H1 (cell line): ENCODE results near the gene ALK. TPM values are rescaled to one million over a fixed set of nuclear protein-coding genes. Genes with fewer than 3 reads are reported as not detected.

Experiments
- CTCF ChIA-PET: fragments of 300-600 bp; sonication (Branson Sonifier 250); formaldehyde crosslinking; loops from one replicate; lab custom pipeline; 2021; ENCODE audit not compliant: partially characterized antibody; lab: Charles Lee
- POLR2A ChIA-PET: fragments of 300-600 bp; sonication (Branson Sonifier 250); formaldehyde crosslinking; loops from one replicate; lab custom pipeline; 2021; ENCODE audit warnings: inconsistent platforms; ENCODE audit not compliant: partially characterized antibody; lab: Charles Lee
- DNase-seq, 2 experiments: peaks; one replicate each; pipeline versions ENCODE4 v3.0.0 to v3.0.0-alpha.2; 2010 to 2022; ENCODE audit warnings: low spot score in 2 of 2, low read depth in 1 of 2, mixed read lengths in 1 of 2
- FAIRE-seq: peaks from 2 replicates; lab custom pipeline; 2011; peaks lifted over from hg19 to GRCh38; lab: Jason Lieb, UNC
- H2AFZ ChIP-seq: 2 replicates; pipeline ENCODE4 v1.8.1; 2012; ENCODE audit warnings: low read length, inconsistent platforms
- H2AK5ac ChIP-seq: 2 replicates; pipeline ENCODE4 v1.6.1; 2013; ENCODE audit warnings: low read depth, low read length
- H2BK120ac ChIP-seq: replicated peaks from 2 replicates; pipeline ENCODE3; 2013; ENCODE audit warnings: low read depth, low read length, inconsistent platforms
- H2BK12ac ChIP-seq: 2 replicates; pipeline ENCODE4 v1.6.1; 2013; ENCODE audit warnings: low read depth, low read length
- H2BK15ac ChIP-seq: 2 replicates; pipeline ENCODE4 v1.6.1; 2013; ENCODE audit warnings: low read length
- H2BK20ac ChIP-seq: 2 replicates; pipeline ENCODE4 v1.6.1; 2013; ENCODE audit warnings: low read length
- H2BK5ac ChIP-seq: 2 replicates; pipeline ENCODE4 v1.6.1; 2013; ENCODE audit warnings: low read depth, low read length
- H3K14ac ChIP-seq: 2 replicates; pipeline ENCODE4 v1.6.1; 2013; ENCODE audit warnings: inconsistent platforms; ENCODE audit not compliant: insufficient read length
- H3K18ac ChIP-seq: 2 replicates; pipeline ENCODE4 v1.6.1; 2013; ENCODE audit warnings: low read length; ENCODE audit errors: extremely low read depth
- H3K23ac ChIP-seq: 2 replicates; pipeline ENCODE4 v1.6.1; 2013; ENCODE audit warnings: inconsistent platforms; ENCODE audit not compliant: insufficient read length
- H3K23me2 ChIP-seq: 2 replicates; pipeline ENCODE4 v1.6.1; 2013; ENCODE audit warnings: low read depth, low read length
- H3K27ac ChIP-seq: 2 replicates; pipeline ENCODE4 v1.6.1; 2011; ENCODE audit warnings: low read depth, low read length, inconsistent platforms
- H3K27me3 ChIP-seq, 4 experiments: replicated peaks in 1 of 4; 1 replicate in 1 of 4; 2 replicates in 3 of 4; pipeline versions ENCODE4 v1.6.1 to v1.8.1; 2011 to 2013; ENCODE audit warnings: low read length in 3 of 4, mild to moderate bottlenecking in 3 of 4, inconsistent platforms in 2 of 4, mixed read lengths in 2 of 4, moderate library complexity in 1 of 4; ENCODE audit not compliant: control insufficient read depth in 3 of 4, insufficient read depth in 3 of 4; ENCODE audit errors: extremely low read depth in 1 of 4
- H3K36me3 ChIP-seq, 4 experiments: 2 replicates each; pipeline versions ENCODE4 v1.6.1 to v1.8.1; 2011 to 2013; ENCODE audit warnings: mild to moderate bottlenecking in 4 of 4, low read length in 3 of 4, moderate library complexity in 2 of 4, control low read depth in 1 of 4, inconsistent platforms in 1 of 4; ENCODE audit not compliant: insufficient read depth in 4 of 4, control insufficient read depth in 2 of 4
- H3K4ac ChIP-seq: replicated peaks from 2 replicates; pipeline ENCODE3; 2013; ENCODE audit warnings: low read length, low read depth, mixed read lengths, inconsistent platforms; ENCODE audit not compliant: insufficient read length
- H3K4me1 ChIP-seq, 4 experiments: replicated peaks in 1 of 4; 1 replicate in 1 of 4; 2 replicates in 3 of 4; pipeline versions ENCODE4 v1.6.1 to v1.8.1; 2011 to 2013; ENCODE audit warnings: low read length in 3 of 4, inconsistent platforms in 2 of 4, mixed read lengths in 1 of 4; ENCODE audit not compliant: insufficient read depth in 4 of 4, control insufficient read depth in 3 of 4
- H3K4me2 ChIP-seq, 2 experiments: 2 replicates each; pipeline versions ENCODE4 v1.6.1 to v1.8.1; 2011 to 2013; ENCODE audit warnings: low read depth in 2 of 2, low read length in 2 of 2, control low read depth in 1 of 2, inconsistent platforms in 1 of 2, mild to moderate bottlenecking in 1 of 2; ENCODE audit not compliant: insufficient read depth in 1 of 2
- H3K4me3 ChIP-seq, 4 experiments: fragments of 200-600, 300-600 bp in 1 of 4; sonication (generic), shearing (Covaris generic), sonication (Bioruptor Twin) in 1 of 4; 2 replicates each; pipeline versions ENCODE4 v1.5.1 to v1.8.1; 2011 to 2016; ENCODE audit warnings: low read length in 4 of 4, low read depth in 3 of 4, control low read depth in 2 of 4, inconsistent platforms in 2 of 4, mild to moderate bottlenecking in 2 of 4, mixed read lengths in 1 of 4, moderate library complexity in 1 of 4; ENCODE audit not compliant: insufficient read depth in 2 of 4; ENCODE audit errors: extremely low read depth in 1 of 4
- H3K56ac ChIP-seq: replicated peaks from 2 replicates; pipeline ENCODE3; 2013; ENCODE audit warnings: low read depth, mild to moderate bottlenecking, mixed read lengths, low read length, inconsistent platforms; ENCODE audit not compliant: insufficient read length
- H3K79me1 ChIP-seq: 2 replicates; pipeline ENCODE4 v1.6.1; 2013; ENCODE audit warnings: low read depth, low read length, control low read depth
- H3K79me2 ChIP-seq, 2 experiments: 2 replicates each; pipeline versions ENCODE4 v1.6.1 to v1.8.1; 2012 to 2013; ENCODE audit warnings: low read length in 2 of 2, mild to moderate bottlenecking in 2 of 2, inconsistent platforms in 1 of 2; ENCODE audit not compliant: insufficient read depth in 2 of 2, control insufficient read depth in 1 of 2
- H3K9ac ChIP-seq, 4 experiments: replicated peaks in 1 of 4; 1 replicate in 1 of 4; 2 replicates in 3 of 4; pipeline versions ENCODE4 v1.6.1 to v1.8.1; 2011 to 2013; ENCODE audit warnings: low read depth in 3 of 4, low read length in 3 of 4, control low read depth in 2 of 4, mild to moderate bottlenecking in 2 of 4, moderate library complexity in 2 of 4, inconsistent platforms in 1 of 4; ENCODE audit errors: extremely low read depth in 1 of 4
- H3K9me3 ChIP-seq, 2 experiments: 2 replicates each; pipeline versions ENCODE4 v1.6.1 to v1.8.1; 2012 to 2013; ENCODE audit warnings: mild to moderate bottlenecking in 2 of 2, moderate library complexity in 2 of 2, control low read depth in 1 of 2, inconsistent platforms in 1 of 2, low read depth in 1 of 2, low read length in 1 of 2, mixed read lengths in 1 of 2; ENCODE audit not compliant: insufficient read depth in 2 of 2
- H4K20me1 ChIP-seq, 2 experiments: replicated peaks in 1 of 2; 2 replicates each; pipeline versions ENCODE3 to v1.8.1; 2011 to 2013; ENCODE audit warnings: inconsistent platforms in 2 of 2, low read length in 2 of 2, mild to moderate bottlenecking in 1 of 2; ENCODE audit not compliant: insufficient read depth in 2 of 2, control insufficient read depth in 1 of 2
- H4K5ac ChIP-seq: 2 replicates; pipeline ENCODE4 v1.6.1; 2013; ENCODE audit warnings: low read length, low read depth, mixed read lengths, inconsistent platforms; ENCODE audit not compliant: insufficient read length
- H4K8ac ChIP-seq: 2 replicates; pipeline ENCODE4 v1.8.0; 2013; ENCODE audit warnings: mild to moderate bottlenecking, moderate library complexity, low read length, inconsistent platforms; ENCODE audit not compliant: insufficient read depth; ENCODE audit errors: extremely low read depth
- H4K91ac ChIP-seq: replicated peaks from 2 replicates; pipeline ENCODE3; 2013; ENCODE audit warnings: low read length, mixed read lengths, inconsistent platforms; ENCODE audit not compliant: insufficient read length
- EZH2 ChIP-seq: fragments of 200-600 bp; sonication (generic); IDR thresholded peaks from 2 replicates; pipeline ENCODE4 v1.7.1; 2012; ENCODE audit warnings: low read depth, mild to moderate bottlenecking, moderate library complexity, low read length, inconsistent platforms; ENCODE audit not compliant: severe bottlenecking
- FOSL1 ChIP-seq: IDR thresholded peaks from 2 replicates; pipeline ENCODE4 v1.6.1; 2011; ENCODE audit warnings: mild to moderate bottlenecking, low read depth, low read length, moderate library complexity; ENCODE audit not compliant: insufficient read depth
- JUN ChIP-seq: IDR thresholded peaks from 2 replicates; pipeline ENCODE4 v1.6.1; 2011; ENCODE audit warnings: low read depth, mild to moderate bottlenecking, improper control_type of control experiment, low read length
- KDM1A ChIP-seq: fragments of 200-600, 300-600 bp; sonication (generic); IDR thresholded peaks from 2 replicates; pipeline ENCODE4 v1.7.1; 2016; ENCODE audit warnings: mild to moderate bottlenecking, low read length, borderline replicate concordance
- POLR2A ChIP-seq, 2 experiments: IDR thresholded peaks; 1 replicate in 1 of 2; 2 replicates in 1 of 2; pipeline ENCODE4 v1.6.1; 2011; ENCODE audit warnings: low read depth in 2 of 2, low read length in 2 of 2, mild to moderate bottlenecking in 2 of 2; ENCODE audit errors: control extremely low read depth in 1 of 2
- POU5F1 ChIP-seq: IDR thresholded peaks from 2 replicates; pipeline ENCODE4 v1.6.1; 2011; ENCODE audit warnings: low read depth, mild to moderate bottlenecking, low read length, moderate library complexity
- SP1 ChIP-seq: IDR thresholded peaks from 2 replicates; pipeline ENCODE4 v1.6.1; 2011; ENCODE audit warnings: low read depth, low read length
- SP2 ChIP-seq: IDR thresholded peaks from 2 replicates; pipeline ENCODE4 v1.6.1; 2012; ENCODE audit warnings: mild to moderate bottlenecking, low read length, inconsistent platforms
- WGBS, 2 experiments: shearing (Covaris generic) in 1 of 2; methylation state at CpG; one replicate each; pipeline versions ENCODE4 v1.1.6 to v1.1.7; 2013 to 2015; ENCODE audit warnings: low lambda C conversion rate in 2 of 2, mixed read lengths in 2 of 2, inconsistent platforms in 1 of 2, low coverage in 1 of 2, missing lambda C conversion rate in 1 of 2; ENCODE audit not compliant: insufficient replicate concordance in 2 of 2, insufficient coverage in 1 of 2, insufficient read length in 1 of 2; ENCODE audit errors: extremely low coverage in 1 of 2, missing lambda C conversion rate in 1 of 2; 5-methylcytosine and 5-hydroxymethylcytosine counted together
- polyA plus RNA-seq, 7 experiments: library from polyadenylated mRNA; depleted of rRNA in 3 of 7; stranded (reverse) in 5 of 7; unstranded in 2 of 7; fragments of >200 nt in 5 of 7; fragments of 200-250 nt in 2 of 7; gene quantifications; 1 replicate in 5 of 7; 2 replicates in 1 of 7; 4 replicates in 1 of 7; pipeline versions ENCODE4 v1.2.1 to v1.2.3, GENCODE V29; 2011 to 2013; ENCODE audit warnings: missing spikeins in 2 of 7, mixed read lengths in 2 of 7
- total RNA-seq: library from RNA; stranded (reverse); fragmentation: NEBNext Ultra II Directional; extraction: Animal tissue kit (Norgen Biotek cat#: 25700); gene quantifications from 2 replicates; pipeline ENCODE4 v1.2.1, GENCODE V29; 2021
- TF ChIP-seq, protein P1 (sequence below): IDR thresholded peaks from 2 replicates; pipeline ENCODE4 v1.6.1; 2011; ENCODE audit warnings: low read length, improper control_type of control experiment
- TF ChIP-seq, protein P2 (sequence below): IDR thresholded peaks from 2 replicates; pipeline ENCODE4 v1.6.1; 2012; ENCODE audit warnings: inconsistent platforms

Gene ALK
- total and polyA plus RNA-seq, 2 of the 8 experiments (the other 6 are each of a cell fraction or from before 2014, with no cell fraction given): 0.02 to 0.09 TPM

DNA sequence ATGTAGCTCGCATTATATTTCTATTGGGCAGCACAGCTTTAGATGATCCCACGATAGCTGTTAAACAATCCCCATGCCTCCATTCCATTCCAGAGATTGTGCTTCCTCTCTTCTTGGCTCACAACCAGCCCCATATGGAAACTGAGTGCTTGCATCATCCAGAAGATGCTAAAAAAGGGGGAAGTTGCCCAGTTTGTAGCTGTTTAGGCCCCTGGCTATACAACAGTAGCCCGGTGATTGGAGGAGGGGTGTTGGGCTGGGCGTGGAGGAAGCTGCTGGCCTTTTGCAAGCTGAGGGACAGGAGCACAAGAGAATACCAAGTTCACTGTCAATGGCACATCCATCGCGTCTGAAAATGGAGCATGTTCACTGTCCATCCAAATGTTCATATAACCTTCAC lies 360.2 kb downstream of the ALK start:
- no peak overlapping the region for H3K14ac ChIP-seq
- ChIA-PET CTCF (interaction anchor here (0.6 to 0.7 kb wide), 2 partner anchors 86 to 474 kb away, joined by 3 read pairs; no protein-coding TSS in a partner anchor), POLR2A (no interaction called here)
- no peaks in the 10 kb centered on the region for H3K27me3 ChIP-seq
- H3K4me1 ChIP-seq: no peaks in the 10 kb centered on the region
- no peak overlapping the region for H4K8ac ChIP-seq
- no peak overlapping the region for H4K5ac ChIP-seq
- no peak overlapping the region for H3K4me3 ChIP-seq
- H2AFZ ChIP-seq: no peak overlapping the region
- no peak overlapping the region for H2BK15ac ChIP-seq
- no peak overlapping the region for H2BK120ac ChIP-seq
- no peak overlapping the region for H4K91ac ChIP-seq
- no peak overlapping the region for H3K56ac ChIP-seq
- no peak overlapping the region for H3K18ac ChIP-seq
- H3K4ac ChIP-seq: no peak overlapping the region
- H2BK5ac ChIP-seq: no peak overlapping the region
- 85% methylated on average over 6 of the region's 6 CpGs; no CpG with 5 or more reads in 1 of the 2 experiments for WGBS, 2 experiments
- no peaks in the 10 kb centered on the region for H3K79me2 ChIP-seq
- H3K36me3 ChIP-seq: no peaks in the 10 kb centered on the region
- no peak overlapping the region for H2BK20ac ChIP-seq
- no peak overlapping the region for H3K27ac ChIP-seq
- H3K4me2 ChIP-seq: no peak overlapping the region
- no peaks in the 10 kb centered on the region for H3K79me1 ChIP-seq
- H3K9ac ChIP-seq: no peak overlapping the region
- H3K23me2 ChIP-seq: no peaks in the 10 kb centered on the region
- DNase-seq (no peak), FAIRE-seq (no peak)
- no peak overlapping the region for H2BK12ac ChIP-seq
- no peak overlapping the region for H2AK5ac ChIP-seq
- H3K23ac ChIP-seq: no peak overlapping the region
- TF ChIP-seq, protein P1, sequence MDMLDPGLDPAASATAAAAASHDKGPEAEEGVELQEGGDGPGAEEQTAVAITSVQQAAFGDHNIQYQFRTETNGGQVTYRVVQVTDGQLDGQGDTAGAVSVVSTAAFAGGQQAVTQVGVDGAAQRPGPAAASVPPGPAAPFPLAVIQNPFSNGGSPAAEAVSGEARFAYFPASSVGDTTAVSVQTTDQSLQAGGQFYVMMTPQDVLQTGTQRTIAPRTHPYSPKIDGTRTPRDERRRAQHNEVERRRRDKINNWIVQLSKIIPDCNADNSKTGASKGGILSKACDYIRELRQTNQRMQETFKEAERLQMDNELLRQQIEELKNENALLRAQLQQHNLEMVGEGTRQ: no peak
- TF ChIP-seq POLR2A (IDR thresholded peaks at IDR 0.05; ENCODE audit: control extremely low read depth in 1 of 2, low read depth in 2 of 2, low read length in 2 of 2): no peak
- TF ChIP-seq, protein P2, sequence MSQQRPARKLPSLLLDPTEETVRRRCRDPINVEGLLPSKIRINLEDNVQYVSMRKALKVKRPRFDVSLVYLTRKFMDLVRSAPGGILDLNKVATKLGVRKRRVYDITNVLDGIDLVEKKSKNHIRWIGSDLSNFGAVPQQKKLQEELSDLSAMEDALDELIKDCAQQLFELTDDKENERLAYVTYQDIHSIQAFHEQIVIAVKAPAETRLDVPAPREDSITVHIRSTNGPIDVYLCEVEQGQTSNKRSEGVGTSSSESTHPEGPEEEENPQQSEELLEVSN: no peak
- TF ChIP-seq POU5F1: no peak
- TF ChIP-seq KDM1A: no peak
- TF ChIP-seq JUN: no peak
- TF ChIP-seq FOSL1: no peak
- TF ChIP-seq SP1: no peak
- TF ChIP-seq EZH2: no peak
- TF ChIP-seq SP2: no peak
- H3K9me3 ChIP-seq: no peaks in the 10 kb centered on the region
- H4K20me1 ChIP-seq: no peaks in the 10 kb centered on the region
